Measurements from ENCODE around the gene BRICD5. TPM values are rescaled to one million over a fixed set of nuclear protein-coding genes. Genes with fewer than 3 reads are reported as not detected.
A peak's percentile ranks its signal among the peaks of the same experiment; 100 is the strongest.

BRICD5 gene
- total RNA-seq, 1 donor from 2014 or later = 32.0 TPM

DNA sequence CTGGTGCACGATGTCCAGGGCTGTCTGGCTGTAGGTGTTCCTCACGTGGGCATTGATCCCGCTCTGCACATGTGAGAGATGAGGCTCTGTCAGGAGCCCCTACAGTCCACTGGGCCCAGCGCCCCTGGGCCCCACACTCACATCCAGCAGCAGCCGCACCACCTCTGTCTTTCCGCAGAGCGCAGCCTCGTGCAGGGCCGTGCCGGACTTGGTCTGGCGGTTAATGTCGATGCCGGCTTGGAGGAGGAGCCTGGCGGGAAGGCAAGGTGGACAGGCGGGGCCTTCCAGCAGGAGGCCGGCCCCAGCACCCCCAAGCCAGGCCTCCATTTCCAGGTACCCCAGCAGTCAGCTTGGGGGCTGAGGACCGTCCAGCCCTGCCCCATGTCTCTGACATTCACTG is 23.5 kb downstream of the BRICD5 start:
- Mint-ChIP-seq H3K36me3 (ENCODE audit: low read depth) (peaks cover 2% of the 10 kb centered on the region), H3K4me3 (no peak overlapping the region), H3K4me1 (peaks cover 5% of the 10 kb centered on the region), H3K27ac (ENCODE audit: unreplicated experiment) (no peak overlapping the region), H3K27me3 (ENCODE audit: low read depth) (no peaks in the 10 kb centered on the region), H3K9me3 (no peaks in the 10 kb centered on the region)
- DNase-seq (ENCODE audit: low read depth, low spot score) = no peak
- TF ChIP-seq, protein P1, sequence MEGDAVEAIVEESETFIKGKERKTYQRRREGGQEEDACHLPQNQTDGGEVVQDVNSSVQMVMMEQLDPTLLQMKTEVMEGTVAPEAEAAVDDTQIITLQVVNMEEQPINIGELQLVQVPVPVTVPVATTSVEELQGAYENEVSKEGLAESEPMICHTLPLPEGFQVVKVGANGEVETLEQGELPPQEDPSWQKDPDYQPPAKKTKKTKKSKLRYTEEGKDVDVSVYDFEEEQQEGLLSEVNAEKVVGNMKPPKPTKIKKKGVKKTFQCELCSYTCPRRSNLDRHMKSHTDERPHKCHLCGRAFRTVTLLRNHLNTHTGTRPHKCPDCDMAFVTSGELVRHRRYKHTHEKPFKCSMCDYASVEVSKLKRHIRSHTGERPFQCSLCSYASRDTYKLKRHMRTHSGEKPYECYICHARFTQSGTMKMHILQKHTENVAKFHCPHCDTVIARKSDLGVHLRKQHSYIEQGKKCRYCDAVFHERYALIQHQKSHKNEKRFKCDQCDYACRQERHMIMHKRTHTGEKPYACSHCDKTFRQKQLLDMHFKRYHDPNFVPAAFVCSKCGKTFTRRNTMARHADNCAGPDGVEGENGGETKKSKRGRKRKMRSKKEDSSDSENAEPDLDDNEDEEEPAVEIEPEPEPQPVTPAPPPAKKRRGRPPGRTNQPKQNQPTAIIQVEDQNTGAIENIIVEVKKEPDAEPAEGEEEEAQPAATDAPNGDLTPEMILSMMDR (conservative IDR thresholded peaks at IDR 0.05) = no peak

DNA sequence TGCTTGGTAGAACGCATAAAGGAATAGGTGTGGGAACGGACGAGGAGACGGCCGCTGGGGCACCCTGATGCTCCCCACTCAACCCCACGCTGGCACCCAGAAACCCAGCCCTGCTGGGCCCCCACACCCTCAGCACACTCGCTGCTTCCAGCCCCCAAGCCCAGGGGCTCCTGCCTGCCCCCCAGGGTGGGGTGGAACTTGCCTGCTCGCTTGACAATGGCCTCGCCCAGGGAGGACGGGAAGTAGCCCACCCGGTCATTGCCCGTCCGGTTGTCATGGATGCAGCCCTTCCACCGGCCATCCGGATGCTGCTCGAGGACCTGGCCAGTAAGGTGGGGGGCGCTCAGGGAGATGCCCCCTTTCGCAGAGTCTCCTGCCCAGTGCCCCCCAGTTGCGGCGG is 24.2 kb downstream of the BRICD5 start:
- no peaks in the 10 kb centered on the region for H3K27me3 Mint-ChIP-seq (ENCODE audit: low read depth)
- no peaks in the 10 kb centered on the region for H3K9me3 Mint-ChIP-seq
- H3K27ac Mint-ChIP-seq (ENCODE audit: unreplicated experiment) = peak overlapping the region; percentile 78
- DNase-seq (ENCODE audit: low read depth, low spot score) = no peak
- H3K36me3 Mint-ChIP-seq (ENCODE audit: low read depth) = peaks cover 3% of the 10 kb centered on the region
- TF ChIP-seq, protein P1 (conservative IDR thresholded peaks at IDR 0.05) = no peak
- peaks cover 1% of the 10 kb centered on the region for H3K4me1 Mint-ChIP-seq
- H3K4me3 Mint-ChIP-seq = no peak overlapping the region

DNA sequence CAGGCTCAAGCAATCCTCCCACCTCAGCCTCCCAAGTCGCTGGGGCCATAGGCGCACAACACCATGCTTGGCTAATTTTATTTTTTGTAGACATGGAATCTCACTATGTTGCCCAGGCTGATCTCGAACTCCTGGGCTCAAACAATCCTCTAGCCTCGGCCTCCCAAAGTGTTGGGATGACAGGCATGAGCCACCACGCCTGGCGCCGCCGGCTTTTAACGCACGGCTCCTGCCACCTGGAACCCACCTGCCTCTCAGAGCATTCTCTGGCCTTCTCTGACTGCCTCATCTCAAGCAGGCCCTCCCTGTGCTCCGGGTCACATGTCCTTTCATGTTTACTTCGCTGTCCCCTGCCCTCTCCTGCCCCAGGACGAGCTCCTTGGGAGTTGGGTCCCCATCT is 24.6 kb downstream of the BRICD5 start:
- no peaks in the 10 kb centered on the region for H3K9me3 Mint-ChIP-seq
- TF ChIP-seq, protein P1 (conservative IDR thresholded peaks at IDR 0.05) = no peak

DNA sequence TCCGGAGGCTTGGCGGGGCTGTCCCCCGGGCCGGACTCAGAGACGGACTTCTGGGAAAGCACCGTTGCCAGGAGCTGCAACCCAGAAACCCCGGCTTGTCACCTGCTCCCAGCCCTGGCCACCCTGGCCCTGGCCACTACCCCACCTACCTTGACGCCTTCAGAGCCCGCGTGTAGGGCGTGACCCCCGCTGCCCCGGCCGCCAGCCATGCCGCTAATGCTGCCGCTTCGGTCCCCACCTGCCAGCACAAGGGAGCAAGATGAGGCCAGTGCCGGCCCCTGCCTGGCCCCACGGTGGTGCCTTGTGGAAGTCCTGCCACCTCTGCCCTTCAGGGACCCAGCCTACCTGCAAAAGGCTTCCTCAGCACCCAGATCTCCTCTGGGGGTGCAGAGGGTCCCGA is 25.7 kb downstream of the BRICD5 start:
- no peaks in the 10 kb centered on the region for H3K9me3 Mint-ChIP-seq
- TF ChIP-seq, protein P1 (conservative IDR thresholded peaks at IDR 0.05) = no peak
- H3K4me3 Mint-ChIP-seq = no peak overlapping the region

More for the DNA sequence above, 24.6 kb downstream of the BRICD5 start:
- H3K4me3 Mint-ChIP-seq = no peak overlapping the region
- H3K27me3 Mint-ChIP-seq (ENCODE audit: low read depth) = no peaks in the 10 kb centered on the region
- H3K27ac Mint-ChIP-seq (ENCODE audit: unreplicated experiment) = peak overlapping the region; percentile 78
- H3K4me1 Mint-ChIP-seq = no peaks in the 10 kb centered on the region
- no peak for DNase-seq (ENCODE audit: low read depth, low spot score)
- peaks cover 3% of the 10 kb centered on the region for H3K36me3 Mint-ChIP-seq (ENCODE audit: low read depth)

DNA sequence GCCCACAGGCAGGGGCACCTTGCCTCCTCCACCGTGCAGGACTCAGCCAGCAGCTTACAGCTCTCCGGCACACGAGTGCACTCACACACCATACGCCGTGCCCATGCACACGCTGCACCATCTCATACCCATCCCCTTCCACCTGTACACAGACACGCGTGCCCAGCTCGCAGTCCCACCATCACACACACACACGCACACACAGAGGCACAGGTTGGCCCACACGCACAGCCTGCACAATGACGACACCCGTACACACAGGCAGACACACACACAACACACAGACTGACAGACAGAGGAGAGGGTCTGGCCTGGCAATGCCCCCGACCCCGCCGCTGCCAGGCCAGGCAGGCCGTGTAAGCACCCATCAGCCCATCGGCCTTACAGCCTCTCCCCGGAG is 26.3 kb downstream of the BRICD5 start:
- H3K9me3 Mint-ChIP-seq = no peaks in the 10 kb centered on the region
- H3K27ac Mint-ChIP-seq (ENCODE audit: unreplicated experiment) = no peak overlapping the region
- peaks cover 3% of the 10 kb centered on the region for H3K36me3 Mint-ChIP-seq (ENCODE audit: low read depth)
- H3K4me3 Mint-ChIP-seq = peak overlapping the region; percentile 8
- no peaks in the 10 kb centered on the region for H3K27me3 Mint-ChIP-seq (ENCODE audit: low read depth)
- DNase-seq (ENCODE audit: low read depth, low spot score) = no peak
- TF ChIP-seq, protein P1 (conservative IDR thresholded peaks at IDR 0.05) = no peak
- no peaks in the 10 kb centered on the region for H3K4me1 Mint-ChIP-seq

More for the DNA sequence above, 25.7 kb downstream of the BRICD5 start:
- no peaks in the 10 kb centered on the region for H3K4me1 Mint-ChIP-seq
- DNase-seq (ENCODE audit: low read depth, low spot score) = no peak
- H3K27me3 Mint-ChIP-seq (ENCODE audit: low read depth) = no peaks in the 10 kb centered on the region
- no peak overlapping the region for H3K27ac Mint-ChIP-seq (ENCODE audit: unreplicated experiment)
- peaks cover 3% of the 10 kb centered on the region for H3K36me3 Mint-ChIP-seq (ENCODE audit: low read depth)

DNA sequence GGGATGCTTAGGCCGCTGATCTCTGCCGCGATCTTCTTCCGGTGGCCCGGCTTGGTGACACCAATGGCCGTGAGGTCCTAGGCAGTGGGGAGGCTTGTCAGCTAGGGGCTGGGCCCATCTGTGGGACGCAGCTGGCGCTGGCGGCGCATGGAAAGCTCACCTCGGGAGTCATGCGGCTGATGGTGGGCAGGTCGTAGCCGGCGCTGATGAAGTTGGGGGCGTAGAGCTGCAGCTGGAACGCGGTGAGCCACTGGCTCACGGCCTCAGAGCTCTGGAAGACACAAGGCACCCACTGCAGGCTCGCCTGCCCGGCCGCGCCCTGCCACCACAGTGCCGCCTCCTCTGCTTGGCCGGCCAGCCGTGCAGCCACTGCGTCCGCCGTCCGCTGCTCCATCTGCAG is 27.0 kb downstream of the BRICD5 start:
- DNase-seq (ENCODE audit: low read depth, low spot score) = no peak
- Mint-ChIP-seq H3K9me3 (no peaks in the 10 kb centered on the region), H3K27ac (ENCODE audit: unreplicated experiment) (no peak overlapping the region), H3K36me3 (ENCODE audit: low read depth) (peaks cover 3% of the 10 kb centered on the region), H3K4me3 (no peak overlapping the region), H3K27me3 (ENCODE audit: low read depth) (no peaks in the 10 kb centered on the region), H3K4me1 (no peaks in the 10 kb centered on the region)
- TF ChIP-seq, protein P1 (conservative IDR thresholded peaks at IDR 0.05) = no peak

Measured in neural crest cell (in vitro differentiated cells).